ENCODE results near the gene GNAQ.

GNAQ gene

GRCh38 chr9:77839459-77840140 is 192.0 kb downstream of the GNAQ start:
- no peak for TF ChIP-seq ZBTB7A (IDR thresholded peaks at IDR 0.05; ENCODE audit: low read depth)
- no peak for TF ChIP-seq CREB1 (IDR thresholded peaks at IDR 0.05; ENCODE audit: low read depth)
- TF ChIP-seq MAX (IDR thresholded peaks at IDR 0.05), result no peak
- TF ChIP-seq USF1 (IDR thresholded peaks at IDR 0.05), result no peak
- TF ChIP-seq TCF12 (IDR thresholded peaks at IDR 0.05; ENCODE audit: low read depth), result no peak

- TF ChIP-seq USF1 (IDR thresholded peaks at IDR 0.05) (no peak), ZBTB7A (IDR thresholded peaks at IDR 0.05; ENCODE audit: low read depth) (no peak), TEAD4 (IDR thresholded peaks at IDR 0.05) (no peak)
These were observed 192.6 kb downstream of the GNAQ start for GRCh38 chr9:77838986-77839385.

GRCh38 chr9:77834898-77835488 is 196.6 kb downstream of the GNAQ start:
- TF ChIP-seq REST (IDR thresholded peaks at IDR 0.05; ENCODE audit: low read depth) (no peak), USF1 (IDR thresholded peaks at IDR 0.05) (no peak), MAX (IDR thresholded peaks at IDR 0.05) (no peak), EGR1 (IDR thresholded peaks at IDR 0.05) (no peak), YY1 (IDR thresholded peaks at IDR 0.05; ENCODE audit: low read depth) (no peak), RAD21 (IDR thresholded peaks at IDR 0.05; ENCODE audit: low read depth) (no peak), ZBTB7A (IDR thresholded peaks at IDR 0.05; ENCODE audit: low read depth) (no peak), FOXM1 (IDR thresholded peaks at IDR 0.05; ENCODE audit: borderline replicate concordance, low read depth) (no peak), NFIC (IDR thresholded peaks at IDR 0.05) (no peak), TAF1 (IDR thresholded peaks at IDR 0.05; ENCODE audit: low read depth) (no peak), CREB1 (IDR thresholded peaks at IDR 0.05; ENCODE audit: low read depth) (no peak), TCF12 (IDR thresholded peaks at IDR 0.05; ENCODE audit: low read depth) (no peak), EP300 (IDR thresholded peaks at IDR 0.05; ENCODE audit: borderline replicate concordance) (no peak), TEAD4 (IDR thresholded peaks at IDR 0.05) (no peak), CEBPB (IDR thresholded peaks at IDR 0.05) (no peak)

- no peak for TF ChIP-seq TCF12 (IDR thresholded peaks at IDR 0.05; ENCODE audit: low read depth)
- TF ChIP-seq REST (IDR thresholded peaks at IDR 0.05; ENCODE audit: low read depth), result no peak
- TF ChIP-seq USF1 (IDR thresholded peaks at IDR 0.05), result no peak
- no peak for TF ChIP-seq EGR1 (IDR thresholded peaks at IDR 0.05)
- TF ChIP-seq CREB1 (IDR thresholded peaks at IDR 0.05; ENCODE audit: low read depth), result no peak
- TF ChIP-seq RAD21 (IDR thresholded peaks at IDR 0.05; ENCODE audit: low read depth), result no peak
- no peak for TF ChIP-seq TAF1 (IDR thresholded peaks at IDR 0.05; ENCODE audit: low read depth)
- TF ChIP-seq TEAD4 (IDR thresholded peaks at IDR 0.05), result no peak
- TF ChIP-seq NFIC (IDR thresholded peaks at IDR 0.05), result no peak
- TF ChIP-seq CEBPB (IDR thresholded peaks at IDR 0.05), result no peak
- TF ChIP-seq EP300 (IDR thresholded peaks at IDR 0.05; ENCODE audit: borderline replicate concordance), result no peak
- TF ChIP-seq MAX (IDR thresholded peaks at IDR 0.05), result no peak
- no peak for TF ChIP-seq ZBTB7A (IDR thresholded peaks at IDR 0.05; ENCODE audit: low read depth)
- no peak for TF ChIP-seq YY1 (IDR thresholded peaks at IDR 0.05; ENCODE audit: low read depth)
- no peak for TF ChIP-seq FOXM1 (IDR thresholded peaks at IDR 0.05; ENCODE audit: borderline replicate concordance, low read depth)
These were observed 197.8 kb downstream of the GNAQ start for GRCh38 chr9:77833561-77834429.

All from Ishikawa (cell line).